Fibroblast of mammary gland (primary cell): ENCODE results near the gene NFKB1.
A peak's percentile ranks its signal among the peaks of the same experiment; 100 is the strongest.
"Not testable (repeated sequence)": the region's sequence is repeated elsewhere in the genome, so short reads cannot be mapped to it uniquely, and the experiment has no call there.

ENCODE experiments used
- DNase-seq: peaks from one replicate; pipeline ENCODE4 v3.0.0-alpha.2; 2010; ENCODE audit warnings: low read depth
- H3K4me3 ChIP-seq: 2 replicates; pipeline ENCODE4 v1.5.1; 2011; ENCODE audit warnings: low read depth, mild to moderate bottlenecking, low read length, moderate library complexity; ENCODE audit not compliant: control insufficient read depth
- CTCF ChIP-seq: conservative IDR thresholded peaks from 2 replicates; pipeline ENCODE4 v1.5.1; 2011; ENCODE audit warnings: low read depth, low read length, inconsistent platforms; ENCODE audit not compliant: control insufficient read depth, insufficient read depth

Gene NFKB1

GRCh38 chr4:102565696-102566095, 64.5 kb downstream of the NFKB1 start:
- no peak overlapping the region for H3K4me3 ChIP-seq
- no peak for TF ChIP-seq CTCF
- no peak for DNase-seq

- no peak overlapping the region for H3K4me3 ChIP-seq
- DNase-seq: no peak
- TF ChIP-seq CTCF: no peak
Observed at GRCh38 chr4:102566426-102566825, 65.3 kb downstream of the NFKB1 start.

- TF ChIP-seq CTCF: no peak
- H3K4me3 ChIP-seq: no peak overlapping the region
- DNase-seq: no peak
Observed at GRCh38 chr4:102567427-102567826, 66.3 kb downstream of the NFKB1 start.

- DNase-seq: peak; percentile 37
- TF ChIP-seq CTCF: no peak
- no peak overlapping the region for H3K4me3 ChIP-seq
Observed at GRCh38 chr4:102569200-102569599, 68.0 kb downstream of the NFKB1 start.

GRCh38 chr4:102570211-102570610, 69.1 kb downstream of the NFKB1 start:
- H3K4me3 ChIP-seq, DNase-seq: not testable (repeated sequence)

GRCh38 chr4:102572452-102572851, 71.3 kb downstream of the NFKB1 start:
- TF ChIP-seq CTCF: no peak
- no peak overlapping the region for H3K4me3 ChIP-seq
- no peak for DNase-seq

GRCh38 chr4:102574317-102574716, 73.2 kb downstream of the NFKB1 start:
- no peak overlapping the region for H3K4me3 ChIP-seq
- no peak for TF ChIP-seq CTCF
- DNase-seq: peak; percentile 23
